Lower leg skin (tissue), 3 donors: Measurements from ENCODE around the gene PAOX.

Source experiments
- POLR2A ChIP-seq, 2 donors: fragments of 450-650 bp; IDR thresholded peaks; one replicate each; pipeline ENCODE4 v1.6.1; 2016 to 2017; ENCODE audit warnings: antibody characterized with exemption in 2 of 2, mild to moderate bottlenecking in 1 of 2, moderate library complexity in 1 of 2
- TF ChIP-seq, protein P1 (sequence below), 3 donors: fragments of 450-650 bp; IDR thresholded peaks; one replicate each; pipeline ENCODE4 v1.5.1; 2016; ENCODE audit warnings: antibody characterized with exemption in 3 of 3, mild to moderate bottlenecking in 3 of 3, moderate library complexity in 2 of 3

- TF ChIP-seq, protein P1, sequence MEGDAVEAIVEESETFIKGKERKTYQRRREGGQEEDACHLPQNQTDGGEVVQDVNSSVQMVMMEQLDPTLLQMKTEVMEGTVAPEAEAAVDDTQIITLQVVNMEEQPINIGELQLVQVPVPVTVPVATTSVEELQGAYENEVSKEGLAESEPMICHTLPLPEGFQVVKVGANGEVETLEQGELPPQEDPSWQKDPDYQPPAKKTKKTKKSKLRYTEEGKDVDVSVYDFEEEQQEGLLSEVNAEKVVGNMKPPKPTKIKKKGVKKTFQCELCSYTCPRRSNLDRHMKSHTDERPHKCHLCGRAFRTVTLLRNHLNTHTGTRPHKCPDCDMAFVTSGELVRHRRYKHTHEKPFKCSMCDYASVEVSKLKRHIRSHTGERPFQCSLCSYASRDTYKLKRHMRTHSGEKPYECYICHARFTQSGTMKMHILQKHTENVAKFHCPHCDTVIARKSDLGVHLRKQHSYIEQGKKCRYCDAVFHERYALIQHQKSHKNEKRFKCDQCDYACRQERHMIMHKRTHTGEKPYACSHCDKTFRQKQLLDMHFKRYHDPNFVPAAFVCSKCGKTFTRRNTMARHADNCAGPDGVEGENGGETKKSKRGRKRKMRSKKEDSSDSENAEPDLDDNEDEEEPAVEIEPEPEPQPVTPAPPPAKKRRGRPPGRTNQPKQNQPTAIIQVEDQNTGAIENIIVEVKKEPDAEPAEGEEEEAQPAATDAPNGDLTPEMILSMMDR (IDR thresholded peaks at IDR 0.05), result no peak
- no peak for TF ChIP-seq POLR2A (IDR thresholded peaks at IDR 0.05)
These were observed 32.6 kb upstream of the PAOX start for GRCh38 chr10:133346413-133346812.
